BLaER1 (cell line): ENCODE data around the gene SOCS3.

Source experiments
- H3K27ac ChIP-seq: shearing (Covaris generic); formaldehyde crosslinking; 2 replicates; pipeline ENCODE4 v1.8.1; 2022
- H3K27me3 ChIP-seq: shearing (Covaris generic); formaldehyde crosslinking; 2 replicates; pipeline ENCODE4 v1.8.1; 2022
- H3K36me3 ChIP-seq: shearing (Covaris generic); formaldehyde crosslinking; 2 replicates; pipeline ENCODE4 v1.8.1; 2022
- H3K4me1 ChIP-seq: shearing (Covaris generic); formaldehyde crosslinking; 2 replicates; pipeline ENCODE4 v1.8.1; 2022
- H3K4me2 ChIP-seq: shearing (Covaris generic); formaldehyde crosslinking; 2 replicates; pipeline ENCODE4 v1.8.1; 2022
- H3K4me3 ChIP-seq: shearing (Covaris generic); formaldehyde crosslinking; 2 replicates; pipeline ENCODE4 v1.8.1; 2022
- H3K9ac ChIP-seq: shearing (Covaris generic); formaldehyde crosslinking; 2 replicates; pipeline ENCODE4 v1.8.1; 2022
- H3K9me3 ChIP-seq: shearing (Covaris generic); formaldehyde crosslinking; 2 replicates; pipeline ENCODE4 v1.8.1; 2022
- H4K20me1 ChIP-seq: shearing (Covaris generic); formaldehyde crosslinking; 2 replicates; pipeline ENCODE4 v1.8.1; 2022
- Cebpa-rat ChIP-seq: shearing (Covaris generic); IDR thresholded peaks from 2 replicates; pipeline ENCODE4 v1.8.1; 2022

Gene SOCS3

DNA sequence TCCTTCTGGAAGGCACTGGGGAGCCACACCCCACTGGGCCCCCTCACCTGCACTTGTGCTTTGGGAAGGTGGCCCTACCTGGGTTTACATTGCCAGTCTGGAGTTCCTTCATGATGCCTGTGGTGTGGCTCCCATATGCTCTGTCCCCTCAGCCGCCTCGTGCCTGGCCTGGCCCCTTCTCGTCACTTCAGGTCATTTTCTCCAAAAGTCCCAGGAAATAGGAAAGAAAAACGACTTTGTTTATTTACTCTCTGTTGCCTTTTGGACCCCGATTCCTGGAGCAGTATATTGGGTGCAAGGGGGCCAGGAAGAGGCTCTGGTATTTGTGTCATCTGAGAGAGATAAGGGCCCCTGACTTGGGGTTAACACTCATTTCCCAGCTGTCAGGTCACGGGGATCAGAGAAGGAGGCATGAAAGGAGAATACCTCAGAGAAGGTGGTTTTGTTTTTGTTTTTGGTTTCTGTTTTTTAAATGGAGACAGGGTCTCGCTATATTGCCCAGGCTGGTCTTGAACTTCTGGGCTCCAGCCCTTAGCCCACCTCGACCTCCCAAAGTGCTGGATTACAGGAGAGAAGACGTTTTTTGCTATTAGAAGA is 4.7 kb downstream of the SOCS3 start:
- Histone ChIP-seq H3K27me3 (peaks cover 65% of the 10 kb centered on the region), H3K36me3 (no peaks in the 10 kb centered on the region), H3K4me1 (peaks cover 51% of the 10 kb centered on the region), H3K27ac (no peak overlapping the region), H3K4me3 (no peak overlapping the region), H3K9me3 (no peaks in the 10 kb centered on the region), H4K20me1 (peaks cover 28% of the 10 kb centered on the region), H3K9ac (no peak overlapping the region), H3K4me2 (no peak overlapping the region)
- no peak for TF ChIP-seq Cebpa-rat

DNA sequence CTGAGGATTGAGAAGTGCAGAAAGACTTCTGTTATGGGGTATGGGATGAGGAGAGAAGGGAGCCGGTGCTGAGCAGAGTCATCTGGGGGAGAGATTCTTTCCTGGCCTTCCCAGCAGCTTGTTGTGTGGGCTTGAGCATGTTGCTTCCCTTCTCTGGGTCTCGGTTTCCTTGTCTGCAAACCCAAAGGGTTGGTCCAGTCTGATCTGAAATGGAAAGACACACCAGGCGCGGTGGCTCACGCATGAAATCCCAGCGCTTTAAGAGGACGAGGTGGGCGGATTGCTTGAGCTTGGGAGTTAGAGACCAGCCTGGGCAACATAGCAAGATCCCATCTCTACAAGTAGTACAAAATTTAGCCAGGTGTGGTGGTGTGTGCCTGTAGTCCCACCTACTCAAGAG is 6.0 kb downstream of the SOCS3 start:
- peaks cover 47% of the 10 kb centered on the region for H3K4me1 ChIP-seq
- no peaks in the 10 kb centered on the region for H3K36me3 ChIP-seq
- H4K20me1 ChIP-seq = peaks cover 17% of the 10 kb centered on the region
- TF ChIP-seq Cebpa-rat = no peak
- H3K9me3 ChIP-seq = no peaks in the 10 kb centered on the region
- peaks cover 52% of the 10 kb centered on the region for H3K27me3 ChIP-seq
- H3K4me2 ChIP-seq = no peak overlapping the region
- no peak overlapping the region for H3K9ac ChIP-seq
- no peak overlapping the region for H3K27ac ChIP-seq
- no peak overlapping the region for H3K4me3 ChIP-seq

DNA sequence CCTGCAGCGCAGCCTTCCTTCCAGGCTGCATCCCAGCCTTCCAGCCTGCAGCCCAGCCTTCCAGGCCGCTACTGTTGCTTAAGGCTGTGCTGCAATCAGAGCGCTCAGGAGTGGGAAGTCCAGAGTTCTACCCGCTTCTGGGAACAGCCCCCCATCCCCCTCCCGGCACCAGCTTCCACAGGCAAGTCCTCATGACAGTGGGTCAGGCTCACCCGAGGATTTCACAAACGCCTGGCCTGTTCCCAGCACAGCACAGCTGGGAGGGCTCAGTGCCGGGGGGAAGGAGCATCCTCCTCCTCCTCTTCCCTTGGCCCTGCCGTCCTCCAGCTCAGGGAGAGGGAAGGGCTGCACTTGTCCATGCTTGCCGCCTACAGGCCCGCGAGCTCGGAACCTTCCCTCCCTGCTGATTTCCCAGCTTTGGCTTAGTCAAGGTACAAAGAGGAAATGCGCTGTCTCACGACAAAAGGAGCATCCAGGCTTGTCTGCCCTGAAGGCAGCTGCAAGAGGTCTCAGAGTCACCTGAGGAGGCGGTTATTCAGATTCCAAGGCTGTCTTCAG is 8.3 kb downstream of the SOCS3 start:
- Histone ChIP-seq H3K4me1 (peaks cover 52% of the 10 kb centered on the region), H3K9me3 (no peaks in the 10 kb centered on the region), H3K9ac (no peak overlapping the region), H3K27ac (no peak overlapping the region), H3K4me2 (peak overlapping the region; percentile 97), H4K20me1 (no peaks in the 10 kb centered on the region), H3K36me3 (no peaks in the 10 kb centered on the region), H3K27me3 (peaks cover 31% of the 10 kb centered on the region), H3K4me3 (no peak overlapping the region)
- TF ChIP-seq Cebpa-rat = no peak

DNA sequence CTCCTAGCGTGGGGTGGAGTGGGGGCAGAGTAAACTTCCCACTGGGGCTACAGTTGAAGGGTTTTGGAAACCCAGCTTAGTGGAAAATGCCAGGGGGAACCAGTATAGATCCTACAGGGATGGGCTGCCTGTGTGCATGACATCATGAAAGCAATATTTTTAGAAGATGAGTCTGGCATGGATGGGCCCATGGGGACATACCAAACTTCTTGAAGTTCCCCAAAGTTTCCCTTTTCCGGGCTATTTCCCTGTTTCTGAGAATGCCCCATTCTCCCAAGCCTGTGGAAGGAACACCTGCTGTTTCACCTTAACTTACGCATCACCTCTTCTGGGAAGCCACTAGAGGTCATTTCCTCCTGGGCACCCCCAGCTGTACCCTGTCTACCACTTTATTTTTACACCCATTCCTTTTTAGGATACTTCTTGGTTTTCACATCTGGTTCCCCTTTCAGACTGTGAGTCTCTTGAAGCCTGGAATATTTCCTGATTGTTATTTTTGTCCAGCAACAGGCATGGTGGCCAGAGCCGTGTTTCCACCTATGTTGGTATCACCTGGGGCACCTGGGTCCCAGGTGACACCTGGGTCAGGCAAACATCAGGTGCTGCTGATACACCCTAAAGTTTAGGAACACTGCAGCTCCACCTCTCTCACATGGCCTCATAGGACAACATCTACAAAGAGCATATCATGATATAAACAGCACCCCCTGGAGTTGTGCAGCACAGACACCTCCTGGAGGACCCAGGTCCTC is 9.8 kb downstream of the SOCS3 start:
- no peaks in the 10 kb centered on the region for H3K36me3 ChIP-seq
- peaks cover 47% of the 10 kb centered on the region for H3K4me1 ChIP-seq
- H3K9me3 ChIP-seq = no peaks in the 10 kb centered on the region
- H3K4me3 ChIP-seq = no peak overlapping the region
- H3K27ac ChIP-seq = no peak overlapping the region
- no peak for TF ChIP-seq Cebpa-rat
- peaks cover 21% of the 10 kb centered on the region for H3K27me3 ChIP-seq
- H3K9ac ChIP-seq = no peak overlapping the region
- peak overlapping the region; percentile 97 for H3K4me2 ChIP-seq
- H4K20me1 ChIP-seq = no peaks in the 10 kb centered on the region

DNA sequence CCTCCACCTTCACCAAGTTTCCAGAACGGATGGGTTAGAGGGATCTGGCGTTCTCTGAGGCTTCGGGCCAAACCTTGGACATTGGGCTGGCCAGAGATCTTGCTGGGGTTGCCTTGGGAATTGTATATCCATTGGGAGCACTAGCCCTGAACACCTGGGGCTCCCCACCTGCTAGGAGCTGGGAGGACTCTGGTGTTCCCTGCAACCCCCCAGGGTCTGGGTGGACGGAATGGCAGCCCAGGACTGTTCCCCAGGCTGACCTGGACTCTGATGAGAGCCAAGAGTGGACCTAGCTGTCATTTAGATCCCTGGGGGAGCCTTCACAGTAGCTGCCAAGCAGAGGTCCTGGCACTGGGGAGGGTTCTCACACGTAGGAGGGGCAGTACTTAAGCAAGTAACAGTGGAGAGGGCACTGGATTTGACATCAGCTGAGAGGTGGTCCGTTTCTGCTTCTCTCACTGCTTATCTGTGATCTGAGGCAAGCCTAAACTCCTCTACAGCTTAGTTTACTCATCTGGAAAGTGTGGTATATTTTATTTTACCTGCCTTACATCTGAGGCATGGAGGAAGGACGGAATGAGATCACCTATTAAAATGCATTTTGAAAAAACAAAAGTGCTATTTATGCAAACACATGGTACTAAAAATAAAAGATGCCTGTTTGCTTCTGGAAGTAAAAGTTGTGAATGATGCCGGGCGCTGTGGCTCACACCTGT is 11.7 kb downstream of the SOCS3 start:
- H3K27ac ChIP-seq = no peak overlapping the region
- H3K36me3 ChIP-seq = no peaks in the 10 kb centered on the region
- peaks cover 19% of the 10 kb centered on the region for H3K27me3 ChIP-seq
- no peak overlapping the region for H3K4me3 ChIP-seq
- no peak overlapping the region for H3K4me2 ChIP-seq
- H3K9ac ChIP-seq = no peak overlapping the region
- no peaks in the 10 kb centered on the region for H3K9me3 ChIP-seq
- H3K4me1 ChIP-seq = peaks cover 51% of the 10 kb centered on the region
- TF ChIP-seq Cebpa-rat = no peak
- H4K20me1 ChIP-seq = no peaks in the 10 kb centered on the region

DNA sequence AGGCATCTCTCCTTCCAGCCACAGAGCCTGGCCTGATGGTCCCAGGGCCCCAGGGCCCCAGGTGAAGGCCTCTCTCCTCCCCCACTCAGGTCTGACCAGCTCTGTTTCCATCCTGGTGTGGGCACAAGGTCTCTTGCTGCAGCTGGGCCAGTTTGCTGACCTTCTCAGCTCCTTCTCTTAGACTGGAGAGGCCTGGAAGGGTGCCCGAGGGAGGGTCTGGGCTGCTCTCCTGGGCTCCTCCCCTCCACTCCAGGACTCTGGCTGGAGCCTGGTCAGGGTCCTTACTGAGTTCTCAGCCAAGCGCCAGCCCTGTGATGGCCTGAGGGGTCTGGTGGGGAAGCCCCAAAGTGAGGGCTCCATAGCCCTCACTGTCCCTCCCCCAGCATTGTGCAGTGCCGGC is 12.4 kb downstream of the SOCS3 start:
- Histone ChIP-seq H3K9me3 (no peaks in the 10 kb centered on the region), H3K4me2 (no peak overlapping the region), H4K20me1 (peaks cover 4% of the 10 kb centered on the region; the same call in 1 of the 2 replicates), H3K27me3 (peaks cover 25% of the 10 kb centered on the region), H3K4me1 (peaks cover 53% of the 10 kb centered on the region), H3K27ac (no peak overlapping the region), H3K4me3 (no peak overlapping the region), H3K36me3 (no peaks in the 10 kb centered on the region), H3K9ac (no peak overlapping the region)
- TF ChIP-seq Cebpa-rat = no peak

DNA sequence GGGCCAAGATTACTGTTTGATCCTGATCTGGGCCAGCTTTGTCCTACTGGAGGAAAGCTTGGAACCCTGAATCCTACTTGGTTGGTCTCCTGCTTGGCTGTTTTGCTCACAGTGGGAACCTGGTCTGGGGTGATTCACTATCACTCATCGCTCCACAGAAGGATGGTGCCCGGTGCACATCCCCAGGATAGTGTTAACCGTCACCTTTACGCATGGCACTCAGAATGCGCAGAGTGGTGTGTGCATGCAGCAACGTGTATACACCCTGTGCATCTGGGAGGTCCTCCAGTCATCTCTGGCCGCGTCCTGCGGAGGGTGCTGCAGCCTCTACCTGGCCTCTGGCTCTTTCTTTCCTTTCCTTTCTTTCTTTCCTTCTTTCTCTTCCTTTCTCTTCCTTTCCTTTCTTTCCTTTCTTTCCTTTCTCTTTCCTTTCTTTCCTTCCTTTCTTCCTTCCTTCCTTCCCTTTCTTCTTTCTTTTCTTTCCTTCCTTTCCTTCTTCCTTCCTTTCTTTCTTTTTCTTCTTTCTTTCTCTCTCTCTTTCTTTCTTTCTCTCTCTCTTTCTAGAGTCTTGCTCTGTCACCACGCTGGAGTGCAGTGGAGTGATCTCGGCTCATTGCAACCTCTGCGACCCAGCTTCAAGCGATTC is 13.1 kb downstream of the SOCS3 start:
- H3K4me2 ChIP-seq = no peak overlapping the region
- peaks cover 9% of the 10 kb centered on the region; the same call in 1 of the 2 replicates for H4K20me1 ChIP-seq
- H3K36me3 ChIP-seq = no peaks in the 10 kb centered on the region
- no peak for TF ChIP-seq Cebpa-rat
- peaks cover 32% of the 10 kb centered on the region for H3K27me3 ChIP-seq
- H3K9me3 ChIP-seq = no peaks in the 10 kb centered on the region
- no peak overlapping the region for H3K9ac ChIP-seq
- no peak overlapping the region for H3K4me3 ChIP-seq
- H3K27ac ChIP-seq = no peak overlapping the region
- peaks cover 52% of the 10 kb centered on the region for H3K4me1 ChIP-seq

DNA sequence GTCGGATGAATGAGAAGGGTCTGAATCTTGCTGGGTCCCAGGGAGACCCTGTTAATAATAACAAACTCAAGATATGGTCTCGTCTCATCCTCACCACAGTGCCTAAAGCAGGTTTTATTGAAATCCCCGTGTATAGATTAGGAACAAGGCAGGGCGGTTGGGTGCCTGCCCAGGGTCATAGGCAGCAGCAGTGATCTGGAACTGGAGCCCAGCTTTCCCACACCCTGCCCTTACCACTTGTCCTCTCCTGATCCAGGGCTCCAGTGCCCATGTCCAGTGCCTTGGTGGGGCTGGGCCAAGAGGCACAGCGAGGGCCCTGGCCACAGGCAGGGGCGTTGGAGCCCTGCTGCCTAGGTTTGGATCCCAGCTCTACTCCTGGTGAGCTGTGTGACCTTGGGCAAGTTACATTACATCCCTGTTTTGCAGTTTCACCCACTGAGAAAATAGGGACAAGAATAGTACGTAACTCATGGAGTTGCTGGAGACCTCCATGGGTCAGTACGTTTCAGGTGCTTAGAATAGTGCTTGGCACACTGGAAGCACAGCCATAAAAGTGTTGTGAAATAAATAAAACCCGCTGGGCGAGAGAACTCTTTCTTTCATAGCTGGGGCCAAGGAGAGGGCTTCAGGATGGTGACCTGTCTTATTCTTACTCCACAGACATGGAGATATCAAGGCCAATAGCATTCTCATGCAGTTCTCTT is 13.9 kb downstream of the SOCS3 start:
- H3K4me2 ChIP-seq = no peak overlapping the region
- peaks cover 50% of the 10 kb centered on the region for H3K4me1 ChIP-seq
- H4K20me1 ChIP-seq = peaks cover 9% of the 10 kb centered on the region; the same call in 1 of the 2 replicates
- no peak for TF ChIP-seq Cebpa-rat
- peaks cover 40% of the 10 kb centered on the region for H3K27me3 ChIP-seq
- H3K27ac ChIP-seq = no peak overlapping the region
- H3K9ac ChIP-seq = no peak overlapping the region
- H3K36me3 ChIP-seq = no peaks in the 10 kb centered on the region
- no peak overlapping the region for H3K4me3 ChIP-seq
- H3K9me3 ChIP-seq = no peaks in the 10 kb centered on the region

DNA sequence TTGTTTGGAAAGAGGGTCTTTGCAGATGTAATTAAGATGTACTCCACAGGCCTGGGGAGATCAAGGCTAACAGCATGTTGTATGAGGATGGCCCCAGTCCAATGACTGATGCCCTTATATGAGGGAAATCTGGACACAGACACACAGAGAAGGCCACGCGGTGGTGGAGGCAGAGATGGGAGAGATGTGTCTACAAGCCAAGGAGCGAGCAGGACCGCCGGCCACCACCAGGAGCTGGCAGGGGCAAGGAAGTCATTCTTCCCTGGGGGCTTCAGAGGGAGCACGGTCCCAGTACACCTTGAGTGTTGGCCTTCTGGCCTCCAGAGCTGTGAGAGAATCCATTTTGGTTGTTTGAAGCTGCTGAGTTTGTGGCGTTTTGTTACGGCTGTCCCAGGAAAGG is 14.7 kb downstream of the SOCS3 start:
- TF ChIP-seq Cebpa-rat = no peak
- Histone ChIP-seq H3K4me1 (peaks cover 42% of the 10 kb centered on the region), H3K9ac (no peak overlapping the region), H3K27me3 (peaks cover 48% of the 10 kb centered on the region), H3K9me3 (no peaks in the 10 kb centered on the region), H3K36me3 (no peaks in the 10 kb centered on the region), H3K4me3 (no peak overlapping the region), H4K20me1 (peaks cover 9% of the 10 kb centered on the region; the same call in 1 of the 2 replicates), H3K27ac (no peak overlapping the region), H3K4me2 (no peak overlapping the region)
